Loucy (cell line): ENCODE data around the gene PCBP3.

Experiments used
- EZH2phosphoT487 ChIP-seq: fragments of 200-600 bp; IDR thresholded peaks from 2 replicates; pipeline ENCODE4 v1.6.1; 2018; ENCODE audit warnings: antibody characterized with exemption, mild to moderate bottlenecking, moderate library complexity, borderline replicate concordance
- TF ChIP-seq, protein P1 (sequence below): fragments of 200-600 bp; sonication (generic); conservative IDR thresholded peaks from 2 replicates; pipeline ENCODE4 v1.5.1; 2014; ENCODE audit warnings: mild to moderate bottlenecking, antibody characterized with exemption, low read length

DNA sequence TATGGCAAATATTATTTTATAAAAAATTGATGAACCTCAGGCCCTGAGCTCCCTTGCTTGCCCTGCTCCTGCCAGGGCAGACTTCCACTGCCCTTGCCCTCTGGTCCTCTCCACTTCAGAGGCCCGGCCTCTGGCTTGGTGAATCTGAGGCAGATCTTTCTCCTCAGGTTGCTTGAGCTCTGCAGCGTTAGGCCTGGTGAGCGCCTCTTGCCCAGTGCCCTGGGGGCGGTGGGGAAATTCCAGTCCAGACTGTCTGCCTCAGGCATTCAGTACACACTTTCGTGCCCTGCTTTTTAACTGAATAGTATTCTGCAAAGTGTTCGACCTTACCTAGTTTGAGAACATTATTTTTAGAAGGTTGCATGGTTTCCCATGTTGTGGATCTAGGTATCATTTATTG, 98.2 kb downstream of the PCBP3 start:
- TF ChIP-seq, protein P1, sequence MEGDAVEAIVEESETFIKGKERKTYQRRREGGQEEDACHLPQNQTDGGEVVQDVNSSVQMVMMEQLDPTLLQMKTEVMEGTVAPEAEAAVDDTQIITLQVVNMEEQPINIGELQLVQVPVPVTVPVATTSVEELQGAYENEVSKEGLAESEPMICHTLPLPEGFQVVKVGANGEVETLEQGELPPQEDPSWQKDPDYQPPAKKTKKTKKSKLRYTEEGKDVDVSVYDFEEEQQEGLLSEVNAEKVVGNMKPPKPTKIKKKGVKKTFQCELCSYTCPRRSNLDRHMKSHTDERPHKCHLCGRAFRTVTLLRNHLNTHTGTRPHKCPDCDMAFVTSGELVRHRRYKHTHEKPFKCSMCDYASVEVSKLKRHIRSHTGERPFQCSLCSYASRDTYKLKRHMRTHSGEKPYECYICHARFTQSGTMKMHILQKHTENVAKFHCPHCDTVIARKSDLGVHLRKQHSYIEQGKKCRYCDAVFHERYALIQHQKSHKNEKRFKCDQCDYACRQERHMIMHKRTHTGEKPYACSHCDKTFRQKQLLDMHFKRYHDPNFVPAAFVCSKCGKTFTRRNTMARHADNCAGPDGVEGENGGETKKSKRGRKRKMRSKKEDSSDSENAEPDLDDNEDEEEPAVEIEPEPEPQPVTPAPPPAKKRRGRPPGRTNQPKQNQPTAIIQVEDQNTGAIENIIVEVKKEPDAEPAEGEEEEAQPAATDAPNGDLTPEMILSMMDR: no peak
- TF ChIP-seq EZH2phosphoT487: no peak
